ENCODE measurements around the gene CEACAM19.

GRCh38 chr19:44643605-44644401 lies 27.5 kb upstream of the CEACAM19 start, which contains the start of gene PVR:
- TF ChIP-seq CTCF (IDR thresholded peaks at IDR 0.05) (no peak), POLR2A (IDR thresholded peaks at IDR 0.05) (peak; percentile 66), EP300 (IDR thresholded peaks at IDR 0.05) (no peak)

All from ovary (tissue), 3 donors.